WTC11 (cell line): ENCODE data around the gene PTPRK. TPM values are rescaled to one million over a fixed set of nuclear protein-coding genes. Genes with fewer than 3 reads are reported as not detected.

ENCODE experiments used
- ATAC-seq: fragments of 200-7000 bp; cut with Tn5 transposase; 2 replicates; pipeline ENCODE4 v1.10.0; 2021; ENCODE audit warnings: mild to moderate bottlenecking, moderate library complexity
- CTCF ChIA-PET: fragments of 300-600 bp; sonication (Branson Sonifier 250); formaldehyde crosslinking; loops from one replicate; lab custom pipeline; 2021; ENCODE audit warnings: antibody characterized with exemption; lab: Charles Lee
- POLR2A ChIA-PET: fragments of 350-600 bp; sonication (Branson Sonifier 250); formaldehyde crosslinking; loops from one replicate; lab custom pipeline; 2021; ENCODE audit warnings: antibody characterized with exemption; lab: Charles Lee
- DNase-seq: peaks from one replicate; pipeline ENCODE4 v3.0.0; 2021; ENCODE audit warnings: low spot score
- H3K27ac Mint-ChIP-seq: 2 replicates; pipeline ENCODE4 v1.8.0; 2021; ENCODE audit warnings: mixed read lengths
- H3K27me3 Mint-ChIP-seq: 2 replicates; pipeline ENCODE4 v1.8.0; 2021; ENCODE audit warnings: low read depth, mild to moderate bottlenecking, moderate library complexity, mixed read lengths
- H3K36me3 Mint-ChIP-seq: 2 replicates; pipeline ENCODE4 v1.8.0; 2021; ENCODE audit warnings: mixed read lengths
- H3K4me1 Mint-ChIP-seq: 2 replicates; pipeline ENCODE4 v1.8.0; 2022; ENCODE audit warnings: mixed read lengths
- H3K4me3 Mint-ChIP-seq: 2 replicates; pipeline ENCODE4 v1.8.0; 2021; ENCODE audit warnings: mild to moderate bottlenecking, moderate library complexity, mixed read lengths
- H3K9me3 Mint-ChIP-seq: 2 replicates; pipeline ENCODE4 v1.8.0; 2021; ENCODE audit warnings: mixed read lengths
- ATF1 ChIP-seq: sonication (generic); formaldehyde crosslinking; IDR thresholded peaks from 2 replicates; pipeline ENCODE4 v1.8.1; 2023; ENCODE audit warnings: mild to moderate bottlenecking, moderate library complexity, missing genetic modification reagents
- ATF3 ChIP-seq: sonication (generic); formaldehyde crosslinking; conservative IDR thresholded peaks from 2 replicates; pipeline ENCODE4 v1.8.1; 2022; ENCODE audit warnings: mild to moderate bottlenecking, missing genetic modification reagents
- CBFB ChIP-seq: sonication (generic); formaldehyde crosslinking; IDR thresholded peaks from 2 replicates; pipeline ENCODE4 v1.8.1; 2022; ENCODE audit warnings: mild to moderate bottlenecking, low read depth, missing genetic modification reagents
- CREB1 ChIP-seq: sonication (generic); formaldehyde crosslinking; IDR thresholded peaks from 2 replicates; pipeline ENCODE4 v1.8.0; 2023; ENCODE audit warnings: mild to moderate bottlenecking, missing genetic modification reagents
- E2F1 ChIP-seq: sonication (generic); formaldehyde crosslinking; IDR thresholded peaks from 2 replicates; pipeline ENCODE4 v1.8.0; 2022; ENCODE audit warnings: mild to moderate bottlenecking, missing genetic modification reagents
- E2F5 ChIP-seq: sonication (generic); formaldehyde crosslinking; IDR thresholded peaks from 2 replicates; pipeline ENCODE4 v1.8.1; 2022; ENCODE audit warnings: mild to moderate bottlenecking, moderate library complexity, missing genetic modification reagents
- IRF2 ChIP-seq: sonication (generic); formaldehyde crosslinking; IDR thresholded peaks from 2 replicates; pipeline ENCODE4 v1.8.0; 2022; ENCODE audit warnings: low read depth, missing genetic modification reagents, borderline replicate concordance
- KAT7 ChIP-seq: sonication (generic); formaldehyde crosslinking; IDR thresholded peaks from 2 replicates; pipeline ENCODE4 v1.8.1; 2023; ENCODE audit warnings: missing genetic modification reagents, mild to moderate bottlenecking, borderline replicate concordance
- NFATC4 ChIP-seq: fragments of 250-450 bp; sonication (Bioruptor Pico); IDR thresholded peaks from 2 replicates; pipeline ENCODE4 v1.9.0; 2021; ENCODE audit warnings: mild to moderate bottlenecking
- NFE2L1 ChIP-seq: sonication (generic); formaldehyde crosslinking; IDR thresholded peaks from 2 replicates; pipeline ENCODE4 v1.8.1; 2023; ENCODE audit warnings: missing genetic modification reagents
- NFYB ChIP-seq: sonication (generic); formaldehyde crosslinking; conservative IDR thresholded peaks from 2 replicates; pipeline ENCODE4 v1.8.0; 2022; ENCODE audit warnings: low read depth, missing genetic modification reagents
- NR1H2 ChIP-seq: sonication (generic); formaldehyde crosslinking; IDR thresholded peaks from 2 replicates; pipeline ENCODE4 v1.9.0; 2021; ENCODE audit warnings: mild to moderate bottlenecking, moderate library complexity, missing genetic modification reagents
- NR2C2 ChIP-seq: sonication (generic); formaldehyde crosslinking; IDR thresholded peaks from 2 replicates; pipeline ENCODE4 v1.8.0; 2022; ENCODE audit warnings: mild to moderate bottlenecking, missing genetic modification reagents
- OVOL2 ChIP-seq: fragments of 250-450 bp; sonication (Bioruptor Pico); IDR thresholded peaks from 2 replicates; pipeline ENCODE4 v1.9.0; 2021; ENCODE audit warnings: mild to moderate bottlenecking, borderline replicate concordance
- PRRX2 ChIP-seq: fragments of 250-450 bp; sonication (Bioruptor Pico); IDR thresholded peaks from 2 replicates; pipeline ENCODE4 v1.8.0; 2021; ENCODE audit warnings: mild to moderate bottlenecking
- SMAD4 ChIP-seq: sonication (generic); formaldehyde crosslinking; IDR thresholded peaks from 2 replicates; pipeline ENCODE4 v1.8.0; 2022; ENCODE audit warnings: mild to moderate bottlenecking, missing genetic modification reagents
- TCF7 ChIP-seq: sonication (generic); formaldehyde crosslinking; IDR thresholded peaks from 2 replicates; pipeline ENCODE4 v1.8.0; 2022; ENCODE audit warnings: mild to moderate bottlenecking, low read depth, missing genetic modification reagents, moderate library complexity
- ZNF425 ChIP-seq: fragments of 250-450 bp; sonication (Bioruptor Pico); conservative IDR thresholded peaks from 2 replicates; pipeline ENCODE4 v1.9.0; 2021; ENCODE audit warnings: mild to moderate bottlenecking
- total RNA-seq: library from RNA; stranded (reverse); gene quantifications from 3 replicates; pipeline ENCODE4 v1.2.3, GENCODE V29; 2021
- TF ChIP-seq, protein P1 (sequence below): sonication (generic); formaldehyde crosslinking; IDR thresholded peaks from 2 replicates; pipeline ENCODE4 v1.8.1; 2023; ENCODE audit warnings: mild to moderate bottlenecking, missing genetic modification reagents, borderline replicate concordance
- TF ChIP-seq, protein P2 (sequence below): fragments of 250-450 bp; sonication (Bioruptor Pico); IDR thresholded peaks from 2 replicates; pipeline ENCODE4 v1.9.0; 2021; ENCODE audit warnings: moderate library complexity, mild to moderate bottlenecking, inconsistent platforms, borderline replicate concordance

Gene PTPRK
- total RNA-seq, 1 experiment from 2014 or later: 44.8 TPM

- H3K27ac Mint-ChIP-seq: no peak overlapping the region
- no peaks in the 10 kb centered on the region for H3K27me3 Mint-ChIP-seq
- DNase-seq (no peak), ATAC-seq (no peak)
- CTCF ChIA-PET: interaction anchor here (3.1 kb wide), 1 partner anchor 12 kb away, joined by 8 read pairs; no protein-coding TSS in a partner anchor
- peaks cover 11% of the 10 kb centered on the region for H3K4me1 Mint-ChIP-seq
- POLR2A ChIA-PET: no interaction called here
- no peaks in the 10 kb centered on the region for H3K36me3 Mint-ChIP-seq
- no peaks in the 10 kb centered on the region for H3K9me3 Mint-ChIP-seq
- H3K4me3 Mint-ChIP-seq: no peak overlapping the region
- TF ChIP-seq ATF1 (CRISPR knock-in tag) (no peak), E2F1 (no peak)
These were observed 180.6 kb downstream of the PTPRK start for GRCh38 chr6:128339635-128340450.

- H3K36me3 Mint-ChIP-seq: no peaks in the 10 kb centered on the region
- ATAC-seq (no peak), DNase-seq (no peak)
- TF ChIP-seq SMAD4: no peak
- TF ChIP-seq IRF2 (CRISPR knock-in tag): no peak
- TF ChIP-seq NR1H2 (CRISPR knock-in tag): no peak
- TF ChIP-seq CREB1: no peak
- TF ChIP-seq CBFB (CRISPR knock-in tag): no peak
- no peak for TF ChIP-seq NR2C2
- TF ChIP-seq NFYB (CRISPR knock-in tag): no peak
- TF ChIP-seq PRRX2 (CRISPR knock-in tag): no peak
- TF ChIP-seq NFE2L1 (CRISPR knock-in tag): no peak
- no peak for TF ChIP-seq ATF3 (CRISPR knock-in tag)
- H3K4me3 Mint-ChIP-seq: no peak overlapping the region
- H3K9me3 Mint-ChIP-seq: no peaks in the 10 kb centered on the region
- peaks cover 16% of the 10 kb centered on the region for H3K4me1 Mint-ChIP-seq
- H3K27me3 Mint-ChIP-seq: no peaks in the 10 kb centered on the region
- H3K27ac Mint-ChIP-seq: no peak overlapping the region
- ChIA-PET POLR2A (no interaction called here), CTCF (no interaction called here)
These were observed 182.8 kb downstream of the PTPRK start for GRCh38 chr6:128337619-128338018.

- Mint-ChIP-seq H3K36me3 (no peaks in the 10 kb centered on the region), H3K27ac (no peak overlapping the region), H3K9me3 (no peaks in the 10 kb centered on the region), H3K27me3 (no peaks in the 10 kb centered on the region), H3K4me1 (peaks cover 27% of the 10 kb centered on the region), H3K4me3 (no peak overlapping the region)
- DNase-seq: no peak
- ATAC-seq: no peak
- POLR2A ChIA-PET: no interaction called here
- CTCF ChIA-PET: interaction anchor here (1.0 kb wide), 1 partner anchor 9 kb away, joined by 3 read pairs; no protein-coding TSS in a partner anchor
- TF ChIP-seq, protein P1, sequence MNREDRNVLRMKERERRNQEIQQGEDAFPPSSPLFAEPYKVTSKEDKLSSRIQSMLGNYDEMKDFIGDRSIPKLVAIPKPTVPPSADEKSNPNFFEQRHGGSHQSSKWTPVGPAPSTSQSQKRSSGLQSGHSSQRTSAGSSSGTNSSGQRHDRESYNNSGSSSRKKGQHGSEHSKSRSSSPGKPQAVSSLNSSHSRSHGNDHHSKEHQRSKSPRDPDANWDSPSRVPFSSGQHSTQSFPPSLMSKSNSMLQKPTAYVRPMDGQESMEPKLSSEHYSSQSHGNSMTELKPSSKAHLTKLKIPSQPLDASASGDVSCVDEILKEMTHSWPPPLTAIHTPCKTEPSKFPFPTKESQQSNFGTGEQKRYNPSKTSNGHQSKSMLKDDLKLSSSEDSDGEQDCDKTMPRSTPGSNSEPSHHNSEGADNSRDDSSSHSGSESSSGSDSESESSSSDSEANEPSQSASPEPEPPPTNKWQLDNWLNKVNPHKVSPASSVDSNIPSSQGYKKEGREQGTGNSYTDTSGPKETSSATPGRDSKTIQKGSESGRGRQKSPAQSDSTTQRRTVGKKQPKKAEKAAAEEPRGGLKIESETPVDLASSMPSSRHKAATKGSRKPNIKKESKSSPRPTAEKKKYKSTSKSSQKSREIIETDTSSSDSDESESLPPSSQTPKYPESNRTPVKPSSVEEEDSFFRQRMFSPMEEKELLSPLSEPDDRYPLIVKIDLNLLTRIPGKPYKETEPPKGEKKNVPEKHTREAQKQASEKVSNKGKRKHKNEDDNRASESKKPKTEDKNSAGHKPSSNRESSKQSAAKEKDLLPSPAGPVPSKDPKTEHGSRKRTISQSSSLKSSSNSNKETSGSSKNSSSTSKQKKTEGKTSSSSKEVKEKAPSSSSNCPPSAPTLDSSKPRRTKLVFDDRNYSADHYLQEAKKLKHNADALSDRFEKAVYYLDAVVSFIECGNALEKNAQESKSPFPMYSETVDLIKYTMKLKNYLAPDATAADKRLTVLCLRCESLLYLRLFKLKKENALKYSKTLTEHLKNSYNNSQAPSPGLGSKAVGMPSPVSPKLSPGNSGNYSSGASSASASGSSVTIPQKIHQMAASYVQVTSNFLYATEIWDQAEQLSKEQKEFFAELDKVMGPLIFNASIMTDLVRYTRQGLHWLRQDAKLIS (CRISPR knock-in tag): no peak
- TF ChIP-seq ZNF425 (CRISPR knock-in tag) (no peak), CBFB (CRISPR knock-in tag) (no peak), E2F5 (no peak), NR1H2 (CRISPR knock-in tag) (no peak), OVOL2 (CRISPR knock-in tag) (no peak), NFYB (CRISPR knock-in tag) (no peak), TCF7 (CRISPR knock-in tag) (no peak), NFATC4 (CRISPR knock-in tag) (no peak), NFE2L1 (CRISPR knock-in tag) (no peak), E2F1 (no peak), KAT7 (no peak)
- TF ChIP-seq, protein P2, sequence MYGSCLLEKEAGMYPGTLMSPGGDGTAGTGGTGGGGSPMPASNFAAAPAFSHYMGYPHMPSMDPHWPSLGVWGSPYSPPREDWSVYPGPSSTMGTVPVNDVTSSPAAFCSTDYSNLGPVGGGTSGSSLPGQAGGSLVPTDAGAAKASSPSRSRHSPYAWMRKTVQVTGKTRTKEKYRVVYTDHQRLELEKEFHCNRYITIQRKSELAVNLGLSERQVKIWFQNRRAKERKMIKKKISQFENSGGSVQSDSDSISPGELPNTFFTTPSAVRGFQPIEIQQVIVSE (CRISPR knock-in tag): no peak
These were observed 183.8 kb downstream of the PTPRK start for GRCh38 chr6:128336436-128337095.
